H1 (cell line): ENCODE data around the gene DNAJB7. TPM values are rescaled to one million over a fixed set of nuclear protein-coding genes. Genes with fewer than 3 reads are reported as not detected.

Source experiments
- CTCF ChIP-seq, 3 experiments: IDR thresholded peaks; 1 replicate in 2 of 3; 2 replicates in 1 of 3; pipeline versions ENCODE4 v1.5.1 to v1.6.1; 2011; ENCODE audit warnings: low read length in 3 of 3, mild to moderate bottlenecking in 3 of 3, inconsistent platforms in 2 of 3, low read depth in 1 of 3, moderate library complexity in 1 of 3; ENCODE audit not compliant: insufficient read depth in 1 of 3; ENCODE audit errors: control extremely low read depth in 1 of 3
- polyA plus RNA-seq, 7 experiments: library from polyadenylated mRNA; depleted of rRNA in 3 of 7; stranded (reverse) in 5 of 7; unstranded in 2 of 7; fragments of >200 nt in 5 of 7; fragments of 200-250 nt in 2 of 7; gene quantifications; 1 replicate in 5 of 7; 2 replicates in 1 of 7; 4 replicates in 1 of 7; pipeline versions ENCODE4 v1.2.1 to v1.2.3, GENCODE V29; 2011 to 2013; ENCODE audit warnings: missing spikeins in 2 of 7, mixed read lengths in 2 of 7
- total RNA-seq: library from RNA; stranded (reverse); fragmentation: NEBNext Ultra II Directional; extraction: Animal tissue kit (Norgen Biotek cat#: 25700); gene quantifications from 2 replicates; pipeline ENCODE4 v1.2.1, GENCODE V29; 2021

Gene DNAJB7
- total and polyA plus RNA-seq, 2 of the 8 experiments (the other 6 are each of a cell fraction or from before 2014, with no cell fraction given): not detected

GRCh38 chr22:40862013-40862412, at the start of gene DNAJB7 (continued):
- no peak for TF ChIP-seq CTCF (IDR thresholded peaks at IDR 0.05; ENCODE audit: control extremely low read depth in 1 of 3, insufficient read depth in 1 of 3, low read depth in 1 of 3, low read length in 3 of 3)
- TF ChIP-seq, all 59 proteins: peak for 0
